ENCODE results near the gene PTGDS.

DNA sequence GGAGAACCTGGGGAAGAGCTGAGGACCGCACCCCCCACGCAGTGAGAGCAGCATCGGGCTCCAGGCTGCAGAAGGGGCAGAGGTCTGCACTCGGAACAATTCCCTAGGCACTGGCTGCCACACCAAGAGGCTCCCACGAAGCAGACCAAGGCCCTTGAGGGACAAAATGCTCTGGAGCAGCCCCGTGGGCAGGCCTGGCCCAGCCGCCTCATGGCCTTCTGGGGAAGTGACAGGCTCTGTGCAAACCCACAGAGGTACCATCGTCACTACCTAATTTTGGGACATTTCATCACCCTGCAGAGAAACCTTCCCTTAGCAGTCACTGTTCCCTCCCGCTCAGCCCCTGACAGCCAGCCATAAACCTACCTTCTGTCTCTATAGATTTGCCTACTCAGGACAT is 48.7 kb upstream of the PTGDS start:
- no peak for TF ChIP-seq CTCF (IDR thresholded peaks at IDR 0.05)
- no peak for TF ChIP-seq POLR2A (IDR thresholded peaks at IDR 0.05; ENCODE audit: low read depth)

Measured in esophagus muscularis mucosa (tissue), 3 donors.